ENCODE results near the gene EPHA1. TPM values are rescaled to one million over a fixed set of nuclear protein-coding genes. Genes with fewer than 3 reads are reported as not detected.
A peak's percentile ranks its signal among the peaks of the same experiment; 100 is the strongest.

The EPHA1 gene
- total RNA-seq, 2 donors from 2014 or later: 9.9 to 14.3 TPM

DNA sequence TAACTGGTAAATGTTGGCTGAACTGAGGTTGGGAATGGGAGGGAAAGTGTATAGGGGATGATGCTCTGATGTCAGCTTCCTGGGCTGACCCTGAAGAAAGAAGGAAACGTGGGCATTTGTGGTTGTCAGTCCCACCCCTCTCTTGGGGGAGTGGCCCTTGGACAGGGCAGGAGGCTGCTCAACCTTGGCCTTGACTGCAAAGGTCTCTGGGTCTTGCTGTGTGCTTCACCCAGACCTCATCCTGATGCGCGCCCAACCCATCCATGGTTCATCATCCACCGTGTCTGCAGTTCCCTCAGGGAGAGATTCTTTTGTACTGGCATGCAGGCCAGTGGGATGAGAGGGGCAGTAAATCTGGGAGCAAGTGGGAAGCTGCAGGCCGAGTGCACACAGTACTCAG is 32.3 kb downstream of the EPHA1 start:
- H3K36me3 ChIP-seq (replicated peaks in 1 of 2; ENCODE audit: insufficient read depth in 1 of 2, low read depth in 2 of 2): no peaks in the 10 kb centered on the region
- 69 to 74% methylated on average over 5 of the region's 5 CpGs for whole genome bisulfite sequencing, 2 donors
- H3K9me3 ChIP-seq: no peaks in the 10 kb centered on the region
- H3K4me1 ChIP-seq: peaks cover 10% of the 10 kb centered on the region
- H3K27me3 ChIP-seq: no peaks in the 10 kb centered on the region
- DNase-seq (no peak), ATAC-seq (no peak)
- intact Hi-C loops (cut with DNase I): no loop called here
- H3K27ac ChIP-seq: peak overlapping the region in 1 of 4 donors; percentile 61
- TF ChIP-seq, protein P1, sequence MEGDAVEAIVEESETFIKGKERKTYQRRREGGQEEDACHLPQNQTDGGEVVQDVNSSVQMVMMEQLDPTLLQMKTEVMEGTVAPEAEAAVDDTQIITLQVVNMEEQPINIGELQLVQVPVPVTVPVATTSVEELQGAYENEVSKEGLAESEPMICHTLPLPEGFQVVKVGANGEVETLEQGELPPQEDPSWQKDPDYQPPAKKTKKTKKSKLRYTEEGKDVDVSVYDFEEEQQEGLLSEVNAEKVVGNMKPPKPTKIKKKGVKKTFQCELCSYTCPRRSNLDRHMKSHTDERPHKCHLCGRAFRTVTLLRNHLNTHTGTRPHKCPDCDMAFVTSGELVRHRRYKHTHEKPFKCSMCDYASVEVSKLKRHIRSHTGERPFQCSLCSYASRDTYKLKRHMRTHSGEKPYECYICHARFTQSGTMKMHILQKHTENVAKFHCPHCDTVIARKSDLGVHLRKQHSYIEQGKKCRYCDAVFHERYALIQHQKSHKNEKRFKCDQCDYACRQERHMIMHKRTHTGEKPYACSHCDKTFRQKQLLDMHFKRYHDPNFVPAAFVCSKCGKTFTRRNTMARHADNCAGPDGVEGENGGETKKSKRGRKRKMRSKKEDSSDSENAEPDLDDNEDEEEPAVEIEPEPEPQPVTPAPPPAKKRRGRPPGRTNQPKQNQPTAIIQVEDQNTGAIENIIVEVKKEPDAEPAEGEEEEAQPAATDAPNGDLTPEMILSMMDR (IDR thresholded peaks at IDR 0.05): no peak
- no peak overlapping the region for H3K4me3 ChIP-seq

- WGBS, 2 donors: 55 to 81% methylated on average over 6 to 7 of the region's 7 CpGs
These were observed 33.2 kb downstream of the EPHA1 start for GRCh38 chr7:143375298-143376034.

DNA sequence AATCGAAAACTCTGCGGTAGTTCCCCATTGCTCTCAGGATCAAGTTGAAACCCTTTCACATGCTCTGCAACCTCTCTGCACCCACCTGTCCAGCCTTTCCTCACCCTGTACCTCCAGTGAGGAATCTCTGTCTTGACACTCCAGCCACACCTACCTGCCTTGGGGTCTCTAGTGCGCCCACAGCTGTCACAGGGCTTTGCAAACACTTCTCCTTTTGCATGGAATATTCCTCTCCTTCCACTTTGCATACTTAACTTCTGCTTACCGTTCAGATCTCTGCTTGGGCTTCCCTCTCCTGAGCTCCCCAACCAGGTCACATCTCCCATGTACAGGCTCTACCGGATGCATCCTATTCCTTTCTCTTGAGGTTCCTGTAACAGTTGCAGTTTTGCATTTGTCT is 34.1 kb downstream of the EPHA1 start:
- no peaks in the 10 kb centered on the region for H3K27me3 ChIP-seq
- TF ChIP-seq POLR2A (IDR thresholded peaks at IDR 0.05): no peak
- TF ChIP-seq, protein P1 (IDR thresholded peaks at IDR 0.05): no peak
- no peak overlapping the region for H3K4me3 ChIP-seq
- H3K27ac ChIP-seq: no peak overlapping the region
- H3K4me1 ChIP-seq: peaks cover 5% of the 10 kb centered on the region
- DNase-seq (no peak), ATAC-seq (no peak)
- no peaks in the 10 kb centered on the region for H3K36me3 ChIP-seq (replicated peaks in 1 of 2; ENCODE audit: insufficient read depth in 1 of 2, low read depth in 2 of 2)
- no peaks in the 10 kb centered on the region for H3K9me3 ChIP-seq
- intact Hi-C loops (cut with DNase I): no loop called here
- WGBS, 2 donors: 70 to 87% methylated on average over 5 of the region's 5 CpGs

More at GRCh38 chr7:143375298-143376034, 33.2 kb downstream of the EPHA1 start:
- Histone ChIP-seq H3K27me3 (no peaks in the 10 kb centered on the region), H3K4me1 (peaks cover 10% of the 10 kb centered on the region), H3K4me3 (no peak overlapping the region), H3K9me3 (no peaks in the 10 kb centered on the region), H3K27ac (peak overlapping the region in 1 of 4 donors; percentile 61), H3K36me3 (replicated peaks in 1 of 2; ENCODE audit: insufficient read depth in 1 of 2, low read depth in 2 of 2) (no peaks in the 10 kb centered on the region)
- ATAC-seq (no peak), DNase-seq (peak in 1 of 4 donors; percentile 52)
- TF ChIP-seq, protein P1 (IDR thresholded peaks at IDR 0.05): no peak
- TF ChIP-seq POLR2A (IDR thresholded peaks at IDR 0.05): no peak
- intact Hi-C loops (cut with DNase I): no loop called here

DNA sequence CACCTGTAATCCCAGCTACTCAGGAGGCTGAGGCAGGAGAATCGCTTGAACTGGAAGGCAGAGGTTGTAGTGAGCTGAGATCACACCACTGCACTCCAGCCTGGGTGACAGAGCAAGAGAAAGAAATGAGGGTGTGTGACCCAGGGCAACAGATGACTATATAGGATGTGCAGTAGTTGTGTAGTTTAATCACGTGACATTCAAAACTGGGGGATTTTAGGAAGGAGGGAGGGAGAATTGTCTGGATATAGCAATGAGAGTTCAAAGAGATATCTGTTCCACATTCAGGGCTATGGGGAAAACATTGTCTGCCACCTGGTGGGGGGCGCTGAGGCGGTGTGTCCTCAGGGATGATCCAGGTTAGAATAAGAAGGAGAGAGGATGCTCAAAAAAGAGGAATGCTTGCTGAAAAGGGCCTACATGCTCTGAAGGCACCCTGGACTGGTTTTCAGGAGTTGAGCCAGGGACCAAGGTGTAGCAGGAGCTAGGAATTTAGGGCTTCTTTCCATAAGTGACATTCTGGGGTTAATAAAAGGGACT is 35.3 kb downstream of the EPHA1 start:
- Histone ChIP-seq H3K4me1 (no peaks in the 10 kb centered on the region), H3K27me3 (no peaks in the 10 kb centered on the region), H3K36me3 (replicated peaks in 1 of 2; ENCODE audit: insufficient read depth in 1 of 2, low read depth in 2 of 2) (no peaks in the 10 kb centered on the region), H3K27ac (no peak overlapping the region), H3K9me3 (no peaks in the 10 kb centered on the region), H3K4me3 (no peak overlapping the region)
- intact Hi-C loops (cut with DNase I): no loop called here
- DNase-seq (no peak), ATAC-seq (no peak)
- WGBS, 2 donors: 82 to 87% methylated on average over 4 of the region's 4 CpGs
- TF ChIP-seq, protein P1 (IDR thresholded peaks at IDR 0.05): no peak
- no peak for TF ChIP-seq POLR2A (IDR thresholded peaks at IDR 0.05)

GRCh38 chr7:143372070-143372469 is 36.6 kb downstream of the EPHA1 start:
- Histone ChIP-seq H3K4me1 (no peaks in the 10 kb centered on the region), H3K27me3 (no peaks in the 10 kb centered on the region), H3K27ac (no peak overlapping the region), H3K9me3 (no peaks in the 10 kb centered on the region), H3K4me3 (no peak overlapping the region), H3K36me3 (replicated peaks in 1 of 2; ENCODE audit: insufficient read depth in 1 of 2, low read depth in 2 of 2) (no peaks in the 10 kb centered on the region)
- ATAC-seq (no peak), DNase-seq (peak in 2 of 4 donors; percentile 57 to 60)
- TF ChIP-seq, protein P1 (IDR thresholded peaks at IDR 0.05): no peak
- intact Hi-C loops (cut with DNase I): no loop called here
- WGBS, 2 donors: 44 to 48% methylated on average over 4 of the region's 4 CpGs

All from body of pancreas (tissue), 4 donors.